Glutamatergic neuron (in vitro differentiated cells): ENCODE measurements around the gene MLYCD. TPM values are rescaled to one million over a fixed set of nuclear protein-coding genes. Genes with fewer than 3 reads are reported as not detected.

Experiments used
- DNase-seq: peaks from one replicate; pipeline ENCODE4 v3.0.0; 2022
- H3K27ac Mint-ChIP-seq: one replicate; pipeline ENCODE4 v1.8.0; 2020; ENCODE audit warnings: mild to moderate bottlenecking, mixed read lengths, inconsistent platforms; ENCODE audit not compliant: unreplicated experiment
- H3K27me3 Mint-ChIP-seq: one replicate; pipeline ENCODE4 v1.8.0; 2020; ENCODE audit warnings: mild to moderate bottlenecking, moderate library complexity, mixed read lengths, inconsistent platforms; ENCODE audit not compliant: unreplicated experiment
- H3K36me3 Mint-ChIP-seq: one replicate; pipeline ENCODE4 v1.8.0; 2020; ENCODE audit warnings: mild to moderate bottlenecking, mixed read lengths, inconsistent platforms; ENCODE audit not compliant: unreplicated experiment
- H3K4me1 Mint-ChIP-seq: one replicate; pipeline ENCODE4 v1.8.0; 2020; ENCODE audit warnings: mild to moderate bottlenecking, low read depth, mixed read lengths, inconsistent platforms; ENCODE audit not compliant: unreplicated experiment
- H3K4me3 Mint-ChIP-seq: one replicate; pipeline ENCODE4 v1.8.0; 2020; ENCODE audit warnings: mild to moderate bottlenecking, mixed read lengths, inconsistent platforms; ENCODE audit not compliant: unreplicated experiment
- H3K9me3 Mint-ChIP-seq: one replicate; pipeline ENCODE4 v1.8.0; 2020; ENCODE audit warnings: mild to moderate bottlenecking, moderate library complexity, mixed read lengths, inconsistent platforms; ENCODE audit not compliant: unreplicated experiment
- CTCF ChIP-seq: fragments of 200-600 bp; sonication (generic); IDR thresholded peaks from one replicate; pipeline ENCODE4 v1.5.0; 2021; ENCODE audit not compliant: partially characterized antibody, unreplicated experiment
- total RNA-seq: library from RNA; stranded (reverse); fragmentation: NEBNext Ultra II Directional; extraction: Animal tissue kit (Norgen Biotek cat#: 25700); gene quantifications from one replicate; pipeline ENCODE4 v1.2.1, GENCODE V29; 2021; ENCODE audit not compliant: unreplicated experiment

The MLYCD gene
- total RNA-seq, 1 donor from 2014 or later: 9.5 TPM

- Mint-ChIP-seq H3K9me3 (peaks cover 2% of the 10 kb centered on the region), H3K4me3 (no peak overlapping the region), H3K27ac (no peak overlapping the region), H3K4me1 (peaks cover 6% of the 10 kb centered on the region), H3K36me3 (no peaks in the 10 kb centered on the region), H3K27me3 (peaks cover 2% of the 10 kb centered on the region)
- TF ChIP-seq CTCF: no peak
- no peak for DNase-seq
Measured at GRCh38 chr16:83958137-83958845, 59.4 kb downstream of the MLYCD start.

GRCh38 chr16:83958846-83959565 lies 60.1 kb downstream of the MLYCD start:
- Mint-ChIP-seq H3K4me1 (peaks cover 6% of the 10 kb centered on the region), H3K27ac (peak overlapping the region; percentile 55), H3K9me3 (peaks cover 2% of the 10 kb centered on the region), H3K4me3 (no peak overlapping the region), H3K36me3 (no peaks in the 10 kb centered on the region), H3K27me3 (peaks cover 2% of the 10 kb centered on the region)
- DNase-seq: no peak
- no peak for TF ChIP-seq CTCF

- Mint-ChIP-seq H3K27ac (no peak overlapping the region), H3K9me3 (peaks cover 2% of the 10 kb centered on the region), H3K36me3 (no peaks in the 10 kb centered on the region), H3K4me1 (peaks cover 3% of the 10 kb centered on the region), H3K27me3 (peaks cover 2% of the 10 kb centered on the region), H3K4me3 (no peak overlapping the region)
- no peak for TF ChIP-seq CTCF
- DNase-seq: no peak
Measured at GRCh38 chr16:83959656-83960434, 60.9 kb downstream of the MLYCD start.

- Mint-ChIP-seq H3K27ac (no peak overlapping the region), H3K4me1 (peaks cover 3% of the 10 kb centered on the region), H3K4me3 (no peak overlapping the region), H3K9me3 (peaks cover 2% of the 10 kb centered on the region), H3K27me3 (peaks cover 2% of the 10 kb centered on the region), H3K36me3 (no peaks in the 10 kb centered on the region)
- DNase-seq: no peak
- TF ChIP-seq CTCF: no peak
Measured at GRCh38 chr16:83960521-83961249, 61.8 kb downstream of the MLYCD start.
